A549 treated with CpdA at 1 μM for 4 hours (cell line): ENCODE results near the gene SYT13. TPM values are rescaled to one million over a fixed set of nuclear protein-coding genes. Genes with fewer than 3 reads are reported as not detected.

Source experiments
- total RNA-seq: library from RNA; stranded (reverse); fragments of 200-300 nt; extraction: Qiagen RNA extraction; gene quantifications from 5 replicates; pipeline ENCODE4 v1.2.3, GENCODE V29; 2022; ENCODE audit warnings: low read depth

The SYT13 gene, protein sequence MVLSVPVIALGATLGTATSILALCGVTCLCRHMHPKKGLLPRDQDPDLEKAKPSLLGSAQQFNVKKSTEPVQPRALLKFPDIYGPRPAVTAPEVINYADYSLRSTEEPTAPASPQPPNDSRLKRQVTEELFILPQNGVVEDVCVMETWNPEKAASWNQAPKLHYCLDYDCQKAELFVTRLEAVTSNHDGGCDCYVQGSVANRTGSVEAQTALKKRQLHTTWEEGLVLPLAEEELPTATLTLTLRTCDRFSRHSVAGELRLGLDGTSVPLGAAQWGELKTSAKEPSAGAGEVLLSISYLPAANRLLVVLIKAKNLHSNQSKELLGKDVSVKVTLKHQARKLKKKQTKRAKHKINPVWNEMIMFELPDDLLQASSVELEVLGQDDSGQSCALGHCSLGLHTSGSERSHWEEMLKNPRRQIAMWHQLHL
- total RNA-seq = 7.2 to 9.1 TPM (median 8.4 TPM) in 5 replicates

DNA sequence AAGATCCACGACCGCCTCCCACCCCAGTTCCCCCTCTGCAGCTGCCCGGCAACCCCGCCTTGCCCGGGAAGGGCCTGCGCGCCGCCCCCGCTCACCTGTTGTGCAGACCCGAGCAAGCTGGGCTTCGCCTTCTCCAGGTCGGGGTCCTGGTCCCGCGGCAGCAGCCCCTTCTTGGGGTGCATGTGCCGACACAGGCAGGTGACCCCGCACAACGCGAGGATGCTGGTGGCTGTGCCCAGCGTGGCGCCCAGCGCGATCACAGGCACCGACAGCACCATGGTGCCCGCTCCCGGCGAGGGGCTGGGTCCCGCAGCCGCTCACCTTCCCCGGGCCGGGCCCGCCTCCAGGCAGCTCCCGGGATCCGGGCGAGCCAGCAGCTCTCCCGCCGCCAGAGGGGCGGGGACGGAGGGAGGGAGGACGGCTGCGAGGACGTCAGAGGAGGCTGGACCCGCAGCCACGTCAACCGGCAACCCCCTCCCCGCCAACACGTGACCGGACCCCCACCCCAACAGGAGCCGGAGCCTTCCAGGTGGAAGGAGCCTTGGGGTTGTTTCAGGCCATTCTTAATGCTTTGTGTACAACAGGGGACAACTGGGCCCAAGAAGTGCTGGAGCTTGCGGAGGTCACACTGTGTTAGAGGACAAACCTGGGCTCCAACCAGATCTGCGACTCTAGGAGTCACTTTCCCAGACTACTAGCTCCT, at the start of gene SYT13:
TSS of gene SYT13 (minus strand) at position 412 of the 703 bp plus-strand sequence. CDS start at position 278, 134 bp downstream.

Other genes starting within 250 kb of the SYT13 start
- 6.9 to 8.3 TPM (median 7.4 TPM) in 5 replicates for gene PRDM11, start 139.7 kb downstream of the SYT13 start, total RNA-seq